Activated naive CD8-positive, alpha-beta T cell (primary cell): ENCODE data around the gene FLNC.

Source experiments
- H3K27ac Mint-ChIP-seq: one replicate; pipeline ENCODE4 v1.8.0; 2021; ENCODE audit warnings: mixed read lengths
- H3K27me3 Mint-ChIP-seq: one replicate; pipeline ENCODE4 v1.8.0; 2021; ENCODE audit warnings: mixed read lengths
- H3K36me3 Mint-ChIP-seq: one replicate; pipeline ENCODE4 v1.8.0; 2021; ENCODE audit warnings: mixed read lengths
- H3K4me1 Mint-ChIP-seq: one replicate; pipeline ENCODE4 v1.8.0; 2021; ENCODE audit warnings: low read depth, mixed read lengths
- H3K4me3 Mint-ChIP-seq: one replicate; pipeline ENCODE4 v1.8.0; 2021; ENCODE audit warnings: mild to moderate bottlenecking, mixed read lengths
- H3K9me3 Mint-ChIP-seq: one replicate; pipeline ENCODE4 v1.8.0; 2021; ENCODE audit warnings: low read depth, mixed read lengths

The FLNC gene

DNA sequence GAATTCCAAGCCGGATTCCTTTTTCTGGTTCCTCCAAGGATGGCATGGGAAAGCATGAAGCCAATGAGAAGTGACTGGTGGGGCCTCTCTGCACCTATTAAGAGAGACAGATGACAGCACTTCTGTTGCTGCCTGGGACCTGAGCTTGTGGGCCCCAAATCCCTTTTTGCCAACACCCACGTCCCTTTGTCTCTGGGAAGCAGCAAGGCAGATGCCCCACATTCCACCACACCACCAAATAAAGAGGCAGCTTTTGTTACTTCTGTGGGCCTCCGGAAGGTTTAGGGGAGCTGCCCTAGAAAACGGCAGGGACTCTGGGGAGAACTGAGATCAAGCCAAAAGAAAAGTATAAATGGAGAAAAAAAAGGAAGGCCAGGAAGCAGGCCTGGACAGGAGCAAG is 35.1 kb upstream of the FLNC start:
- H3K36me3 Mint-ChIP-seq: peaks cover 6% of the 10 kb centered on the region
- no peaks in the 10 kb centered on the region for H3K27me3 Mint-ChIP-seq
- H3K4me3 Mint-ChIP-seq: no peak overlapping the region
- no peaks in the 10 kb centered on the region for H3K9me3 Mint-ChIP-seq
- no peak overlapping the region for H3K27ac Mint-ChIP-seq
- H3K4me1 Mint-ChIP-seq: peaks cover 4% of the 10 kb centered on the region

DNA sequence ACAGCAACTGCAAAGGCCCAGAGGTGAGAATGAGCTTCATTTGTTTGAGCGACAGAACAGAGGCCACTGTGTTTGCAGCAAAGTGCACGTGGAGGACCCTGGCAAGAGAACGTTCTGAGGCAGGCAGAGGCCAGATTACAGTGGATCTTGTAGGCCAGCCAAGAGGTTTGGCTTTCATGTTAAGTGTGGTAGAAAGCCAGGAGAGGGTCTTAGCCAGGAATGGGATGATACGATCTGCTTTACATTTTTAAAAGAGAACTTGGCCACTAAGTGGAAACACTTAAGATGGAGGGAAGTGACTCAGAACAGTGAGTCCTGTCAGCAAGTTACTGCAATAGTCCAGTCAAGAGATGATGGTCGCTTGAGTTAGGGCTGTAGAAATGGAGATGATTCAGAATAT is 33.9 kb upstream of the FLNC start:
- H3K27me3 Mint-ChIP-seq: no peaks in the 10 kb centered on the region
- peaks cover 11% of the 10 kb centered on the region for H3K36me3 Mint-ChIP-seq
- no peak overlapping the region for H3K27ac Mint-ChIP-seq
- no peak overlapping the region for H3K4me3 Mint-ChIP-seq
- no peaks in the 10 kb centered on the region for H3K4me1 Mint-ChIP-seq
- H3K9me3 Mint-ChIP-seq: no peaks in the 10 kb centered on the region

DNA sequence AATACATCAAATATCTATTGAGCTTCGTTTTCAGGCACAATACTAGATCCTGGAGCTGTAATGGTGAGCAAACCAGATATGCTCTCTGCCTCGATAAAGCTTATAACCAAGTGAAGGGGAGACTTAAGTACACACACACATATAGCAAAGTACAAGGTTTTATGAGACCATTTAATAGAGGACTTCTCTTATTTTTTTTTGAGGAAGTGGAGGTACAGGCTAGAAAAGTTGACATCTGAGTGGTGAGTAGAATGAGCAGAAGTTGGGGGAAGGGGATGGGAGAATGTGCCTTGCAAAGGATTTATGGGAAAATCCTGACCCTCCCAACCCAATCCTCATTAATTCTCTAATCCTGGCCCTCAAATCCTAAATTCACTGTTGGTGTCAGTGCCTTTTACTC is 30.8 kb upstream of the FLNC start:
- Mint-ChIP-seq H3K27me3 (no peaks in the 10 kb centered on the region), H3K27ac (no peak overlapping the region), H3K36me3 (peaks cover 12% of the 10 kb centered on the region), H3K4me3 (no peak overlapping the region), H3K4me1 (no peaks in the 10 kb centered on the region), H3K9me3 (no peaks in the 10 kb centered on the region)

DNA sequence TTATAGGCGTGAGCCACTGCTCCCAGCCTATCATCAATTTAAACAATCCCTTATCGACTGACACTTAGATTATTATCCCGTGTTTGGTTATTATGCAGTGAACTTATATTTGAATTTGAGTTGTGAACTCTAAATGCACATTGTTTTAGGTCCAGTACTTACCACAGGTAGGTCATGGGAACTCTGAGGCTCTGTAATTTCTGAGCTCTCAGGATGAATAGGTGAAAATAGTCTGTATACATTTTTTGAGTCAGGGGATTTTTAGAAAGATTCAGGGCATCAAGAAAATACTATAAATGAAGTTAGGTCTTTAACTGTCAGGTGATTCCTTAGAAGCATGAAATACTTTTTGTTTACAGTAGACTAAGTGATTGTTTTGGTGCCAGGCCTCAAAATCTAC is 29.6 kb upstream of the FLNC start:
- no peak overlapping the region for H3K4me3 Mint-ChIP-seq
- H3K36me3 Mint-ChIP-seq: peaks cover 12% of the 10 kb centered on the region
- H3K27ac Mint-ChIP-seq: no peak overlapping the region
- H3K27me3 Mint-ChIP-seq: no peaks in the 10 kb centered on the region
- H3K4me1 Mint-ChIP-seq: no peaks in the 10 kb centered on the region
- no peaks in the 10 kb centered on the region for H3K9me3 Mint-ChIP-seq

- Mint-ChIP-seq H3K9me3 (no peaks in the 10 kb centered on the region), H3K4me1 (no peaks in the 10 kb centered on the region)
Measured at GRCh38 chr7:128801003-128801402, 29.2 kb upstream of the FLNC start.

GRCh38 chr7:128801667-128802418 is 28.4 kb upstream of the FLNC start:
- H3K27ac Mint-ChIP-seq: no peak overlapping the region
- no peak overlapping the region for H3K4me3 Mint-ChIP-seq
- H3K9me3 Mint-ChIP-seq: no peaks in the 10 kb centered on the region
- peaks cover 16% of the 10 kb centered on the region for H3K36me3 Mint-ChIP-seq
- no peaks in the 10 kb centered on the region for H3K27me3 Mint-ChIP-seq
- H3K4me1 Mint-ChIP-seq: no peaks in the 10 kb centered on the region

More at GRCh38 chr7:128801003-128801402, 29.2 kb upstream of the FLNC start:
- H3K36me3 Mint-ChIP-seq: peaks cover 12% of the 10 kb centered on the region
- H3K4me3 Mint-ChIP-seq: no peak overlapping the region
- H3K27ac Mint-ChIP-seq: no peak overlapping the region
- no peaks in the 10 kb centered on the region for H3K27me3 Mint-ChIP-seq

DNA sequence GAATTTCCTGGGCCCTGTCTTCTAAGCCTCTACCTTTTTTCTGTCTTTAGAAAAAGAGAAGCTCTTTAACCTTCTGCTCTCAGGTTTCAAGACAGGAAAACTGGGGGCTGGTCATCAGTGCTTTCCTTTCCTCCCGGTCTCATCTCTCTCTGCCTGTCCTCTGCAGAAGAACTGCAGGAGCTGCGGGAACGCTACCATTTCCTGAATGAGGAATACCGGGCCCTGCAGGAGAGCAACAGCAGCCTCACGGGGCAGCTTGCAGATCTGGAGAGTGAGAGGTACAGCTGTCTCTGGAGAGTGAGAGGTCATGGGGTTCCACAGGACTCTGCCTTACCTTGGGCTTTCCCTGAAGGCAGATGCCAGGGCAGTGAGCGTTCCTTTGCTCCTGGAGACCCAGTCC is 25.7 kb upstream of the FLNC start:
- Mint-ChIP-seq H3K4me3 (no peak overlapping the region), H3K36me3 (peaks cover 9% of the 10 kb centered on the region), H3K9me3 (no peaks in the 10 kb centered on the region), H3K27ac (no peak overlapping the region), H3K4me1 (no peaks in the 10 kb centered on the region), H3K27me3 (no peaks in the 10 kb centered on the region)

DNA sequence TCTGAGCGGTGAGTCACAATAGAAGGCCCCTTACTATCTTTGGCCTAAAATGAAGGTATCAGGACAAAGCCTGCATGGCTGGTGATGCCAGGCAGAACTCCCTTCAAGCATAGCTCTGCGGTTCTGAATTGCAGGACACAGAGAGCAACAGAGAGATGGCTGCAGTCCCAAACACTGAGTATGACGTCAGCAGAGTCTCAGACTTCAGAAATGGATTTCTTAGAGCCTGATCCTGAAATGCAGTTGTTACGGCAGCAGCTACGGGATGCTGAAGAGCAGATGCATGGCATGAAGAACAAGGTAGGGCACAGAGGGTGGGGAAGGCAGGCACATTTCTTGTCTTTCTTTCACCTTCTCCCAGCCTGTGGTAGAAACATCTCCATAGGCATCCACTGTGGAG is 25.0 kb upstream of the FLNC start:
- no peaks in the 10 kb centered on the region for H3K9me3 Mint-ChIP-seq
- H3K27ac Mint-ChIP-seq: no peak overlapping the region
- peaks cover 9% of the 10 kb centered on the region for H3K36me3 Mint-ChIP-seq
- no peaks in the 10 kb centered on the region for H3K27me3 Mint-ChIP-seq
- H3K4me3 Mint-ChIP-seq: no peak overlapping the region
- H3K4me1 Mint-ChIP-seq: no peaks in the 10 kb centered on the region

GRCh38 chr7:128807191-128807590 is 23.0 kb upstream of the FLNC start:
- no peaks in the 10 kb centered on the region for H3K4me1 Mint-ChIP-seq
- H3K27me3 Mint-ChIP-seq: no peaks in the 10 kb centered on the region
- H3K9me3 Mint-ChIP-seq: no peaks in the 10 kb centered on the region
- H3K36me3 Mint-ChIP-seq: peaks cover 4% of the 10 kb centered on the region
- H3K27ac Mint-ChIP-seq: no peak overlapping the region
- H3K4me3 Mint-ChIP-seq: no peak overlapping the region

DNA sequence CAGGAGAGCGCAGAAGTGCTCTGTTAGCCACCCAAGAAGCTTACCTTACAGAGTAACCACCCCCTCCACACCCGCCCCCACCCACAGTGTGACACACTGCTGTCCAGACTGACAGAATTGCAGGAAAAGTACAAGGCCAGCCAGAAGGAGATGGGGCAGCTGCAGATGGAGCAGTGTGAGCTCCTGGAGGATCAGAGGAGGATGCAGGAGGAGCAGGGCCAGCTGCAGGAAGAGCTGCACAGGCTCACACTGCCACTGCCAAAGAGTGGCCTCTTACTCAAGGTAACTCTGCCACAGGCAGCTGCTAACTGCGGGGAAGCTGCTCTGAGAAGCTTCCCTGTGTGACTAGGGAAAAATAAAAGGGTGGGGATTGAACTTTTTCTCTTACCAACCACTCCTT is 20.8 kb upstream of the FLNC start:
- no peaks in the 10 kb centered on the region for H3K27me3 Mint-ChIP-seq
- no peak overlapping the region for H3K4me3 Mint-ChIP-seq
- H3K27ac Mint-ChIP-seq: no peak overlapping the region
- H3K9me3 Mint-ChIP-seq: no peaks in the 10 kb centered on the region
- no peaks in the 10 kb centered on the region for H3K4me1 Mint-ChIP-seq
- H3K36me3 Mint-ChIP-seq: peaks cover 4% of the 10 kb centered on the region

DNA sequence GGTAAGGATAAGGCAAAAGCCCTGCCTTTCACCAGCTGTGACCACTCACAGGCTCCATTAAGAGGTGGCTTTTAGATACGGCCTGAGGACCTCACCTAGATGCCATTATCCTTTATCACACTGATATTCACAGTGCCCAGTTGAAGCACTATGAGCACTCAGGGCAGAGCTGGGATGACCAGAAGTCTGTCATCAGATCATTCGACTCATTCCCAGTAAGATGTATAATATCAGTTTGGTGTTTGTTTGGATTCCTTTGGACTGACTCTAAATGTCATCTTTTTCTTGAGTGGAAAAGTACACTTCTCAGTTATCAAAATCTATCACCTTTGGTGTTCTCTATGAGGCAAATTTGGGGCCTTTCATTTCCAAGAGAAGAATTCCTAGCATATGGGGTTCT is 19.7 kb upstream of the FLNC start:
- H3K4me3 Mint-ChIP-seq: no peak overlapping the region
- no peaks in the 10 kb centered on the region for H3K9me3 Mint-ChIP-seq
- H3K4me1 Mint-ChIP-seq: no peaks in the 10 kb centered on the region
- H3K36me3 Mint-ChIP-seq: peaks cover 4% of the 10 kb centered on the region
- H3K27me3 Mint-ChIP-seq: no peaks in the 10 kb centered on the region
- H3K27ac Mint-ChIP-seq: no peak overlapping the region

- no peaks in the 10 kb centered on the region for H3K9me3 Mint-ChIP-seq
- H3K27ac Mint-ChIP-seq: no peak overlapping the region
- no peak overlapping the region for H3K4me3 Mint-ChIP-seq
- H3K27me3 Mint-ChIP-seq: no peaks in the 10 kb centered on the region
- no peaks in the 10 kb centered on the region for H3K4me1 Mint-ChIP-seq
- peaks cover 4% of the 10 kb centered on the region for H3K36me3 Mint-ChIP-seq
Measured at GRCh38 chr7:128810997-128811396, 19.2 kb upstream of the FLNC start.

GRCh38 chr7:128811631-128812430 is 18.4 kb upstream of the FLNC start:
- Mint-ChIP-seq H3K36me3 (no peaks in the 10 kb centered on the region), H3K27me3 (no peaks in the 10 kb centered on the region), H3K4me3 (no peak overlapping the region), H3K27ac (no peak overlapping the region), H3K9me3 (no peaks in the 10 kb centered on the region), H3K4me1 (no peaks in the 10 kb centered on the region)

DNA sequence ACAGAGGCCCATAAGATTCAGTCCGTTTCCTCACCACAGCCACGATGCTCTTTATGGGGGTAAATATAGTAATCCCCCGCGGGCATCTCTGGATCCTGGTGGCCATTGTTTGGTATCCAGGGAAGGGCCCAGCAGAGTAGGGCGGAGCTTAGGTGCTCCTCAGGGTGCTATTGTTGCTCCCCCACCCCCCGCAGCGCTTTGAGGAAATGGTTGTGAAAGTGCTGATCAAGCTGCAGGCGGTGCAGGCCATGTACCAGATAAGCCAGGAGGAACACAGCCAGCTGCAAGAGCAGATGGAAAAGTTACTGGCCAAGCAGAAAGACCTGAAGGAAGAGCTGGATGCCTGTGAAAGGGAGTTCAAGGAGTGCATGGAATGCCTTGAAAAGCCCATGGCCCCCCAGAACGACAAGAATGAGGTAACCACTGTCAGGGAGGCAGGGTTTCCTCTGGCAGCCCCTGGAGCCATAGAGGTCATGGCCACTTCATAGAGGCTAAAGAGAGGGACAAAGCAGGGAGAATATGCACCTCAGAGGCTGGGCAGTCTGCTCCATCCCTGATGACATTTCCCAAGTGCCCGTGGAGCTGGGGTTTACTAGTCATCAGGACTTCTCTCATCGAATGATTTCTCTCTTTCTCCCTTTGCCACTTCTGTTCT is 17.6 kb upstream of the FLNC start:
- no peak overlapping the region for H3K27ac Mint-ChIP-seq
- no peak overlapping the region for H3K4me3 Mint-ChIP-seq
- no peaks in the 10 kb centered on the region for H3K4me1 Mint-ChIP-seq
- no peaks in the 10 kb centered on the region for H3K27me3 Mint-ChIP-seq
- H3K36me3 Mint-ChIP-seq: no peaks in the 10 kb centered on the region
- no peaks in the 10 kb centered on the region for H3K9me3 Mint-ChIP-seq

DNA sequence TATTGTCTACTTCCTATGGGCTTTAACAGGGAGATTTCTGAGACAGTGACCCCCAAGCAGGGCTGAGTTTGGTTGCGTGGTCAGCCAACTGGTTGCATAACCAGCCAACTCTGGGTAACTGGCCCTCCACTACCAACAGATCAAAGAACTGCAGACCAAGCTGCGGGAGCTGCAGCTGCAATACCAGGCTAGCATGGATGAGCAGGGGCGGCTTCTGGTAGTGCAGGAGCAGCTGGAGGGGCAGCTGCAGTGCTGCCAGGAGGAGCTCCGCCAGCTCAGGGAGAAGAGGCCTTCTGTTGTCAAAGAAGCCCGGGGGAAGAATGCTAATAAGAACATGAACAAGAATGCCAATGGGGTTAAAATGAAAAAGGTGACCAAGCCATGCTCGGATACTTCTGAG is 15.7 kb upstream of the FLNC start:
- H3K36me3 Mint-ChIP-seq: no peaks in the 10 kb centered on the region
- no peak overlapping the region for H3K4me3 Mint-ChIP-seq
- no peak overlapping the region for H3K27ac Mint-ChIP-seq

More for the DNA sequence above, 15.7 kb upstream of the FLNC start:
- H3K9me3 Mint-ChIP-seq: no peaks in the 10 kb centered on the region
- no peaks in the 10 kb centered on the region for H3K27me3 Mint-ChIP-seq
- peaks cover 8% of the 10 kb centered on the region for H3K4me1 Mint-ChIP-seq
